Measurements from ENCODE around the gene L1CAM. TPM values are rescaled to one million over a fixed set of nuclear protein-coding genes. Genes with fewer than 3 reads are reported as not detected.
A peak's percentile ranks its signal among the peaks of the same experiment; 100 is the strongest.

Gene L1CAM
- total RNA-seq, 1 donor from 2014 or later, result 16.6 TPM

GRCh38 chrX:153902385-153902784 lies 16.4 kb upstream of the L1CAM start:
- no peak overlapping the region for H3K4me3 Mint-ChIP-seq (ENCODE audit: unreplicated experiment)
- peaks cover 5% of the 10 kb centered on the region for H3K9me3 Mint-ChIP-seq (ENCODE audit: unreplicated experiment)
- peaks cover 2% of the 10 kb centered on the region for H3K36me3 Mint-ChIP-seq (ENCODE audit: unreplicated experiment)
- no peaks in the 10 kb centered on the region for H3K27me3 Mint-ChIP-seq (ENCODE audit: unreplicated experiment)
- H3K4me1 Mint-ChIP-seq (ENCODE audit: unreplicated experiment), result peaks cover 31% of the 10 kb centered on the region
- no peak for TF ChIP-seq CTCF (IDR thresholded peaks at IDR 0.05)
- no peak for DNase-seq (ENCODE audit: extremely low spot score, unreplicated experiment)
- H3K27ac Mint-ChIP-seq (ENCODE audit: unreplicated experiment), result no peak overlapping the region

GRCh38 chrX:153901753-153902140 lies 15.8 kb upstream of the L1CAM start:
- Mint-ChIP-seq H3K27me3 (ENCODE audit: unreplicated experiment) (no peaks in the 10 kb centered on the region), H3K4me3 (ENCODE audit: unreplicated experiment) (no peak overlapping the region), H3K27ac (ENCODE audit: unreplicated experiment) (peak overlapping the region; percentile 81), H3K9me3 (ENCODE audit: unreplicated experiment) (peaks cover 5% of the 10 kb centered on the region), H3K4me1 (ENCODE audit: unreplicated experiment) (peaks cover 31% of the 10 kb centered on the region), H3K36me3 (ENCODE audit: unreplicated experiment) (peaks cover 2% of the 10 kb centered on the region)
- DNase-seq (ENCODE audit: extremely low spot score, unreplicated experiment), result no peak
- no peak for TF ChIP-seq CTCF (IDR thresholded peaks at IDR 0.05)

GRCh38 chrX:153900831-153901752 lies 15.1 kb upstream of the L1CAM start:
- DNase-seq (ENCODE audit: extremely low spot score, unreplicated experiment), result no peak
- peak overlapping the region; percentile 81 for H3K27ac Mint-ChIP-seq (ENCODE audit: unreplicated experiment)
- TF ChIP-seq CTCF (IDR thresholded peaks at IDR 0.05), result no peak
- H3K9me3 Mint-ChIP-seq (ENCODE audit: unreplicated experiment), result peaks cover 5% of the 10 kb centered on the region
- H3K27me3 Mint-ChIP-seq (ENCODE audit: unreplicated experiment), result no peaks in the 10 kb centered on the region
- no peak overlapping the region for H3K4me3 Mint-ChIP-seq (ENCODE audit: unreplicated experiment)
- peaks cover 2% of the 10 kb centered on the region for H3K36me3 Mint-ChIP-seq (ENCODE audit: unreplicated experiment)
- peaks cover 31% of the 10 kb centered on the region for H3K4me1 Mint-ChIP-seq (ENCODE audit: unreplicated experiment)

GRCh38 chrX:153897899-153898298 lies 11.9 kb upstream of the L1CAM start:
- TF ChIP-seq CTCF (IDR thresholded peaks at IDR 0.05), result no peak
- H3K4me1 Mint-ChIP-seq (ENCODE audit: unreplicated experiment), result peaks cover 28% of the 10 kb centered on the region
- no peak for DNase-seq (ENCODE audit: extremely low spot score, unreplicated experiment)
- H3K36me3 Mint-ChIP-seq (ENCODE audit: unreplicated experiment), result peaks cover 2% of the 10 kb centered on the region
- H3K27ac Mint-ChIP-seq (ENCODE audit: unreplicated experiment), result no peak overlapping the region
- H3K9me3 Mint-ChIP-seq (ENCODE audit: unreplicated experiment), result peaks cover 5% of the 10 kb centered on the region
- no peak overlapping the region for H3K4me3 Mint-ChIP-seq (ENCODE audit: unreplicated experiment)
- H3K27me3 Mint-ChIP-seq (ENCODE audit: unreplicated experiment), result no peaks in the 10 kb centered on the region

- H3K27me3 Mint-ChIP-seq (ENCODE audit: unreplicated experiment), result peaks cover 9% of the 10 kb centered on the region
- peaks cover 12% of the 10 kb centered on the region for H3K4me1 Mint-ChIP-seq (ENCODE audit: unreplicated experiment)
- H3K36me3 Mint-ChIP-seq (ENCODE audit: unreplicated experiment), result no peaks in the 10 kb centered on the region
- no peak overlapping the region for H3K4me3 Mint-ChIP-seq (ENCODE audit: unreplicated experiment)
- no peak overlapping the region for H3K27ac Mint-ChIP-seq (ENCODE audit: unreplicated experiment)
- no peaks in the 10 kb centered on the region for H3K9me3 Mint-ChIP-seq (ENCODE audit: unreplicated experiment)
- TF ChIP-seq CTCF (IDR thresholded peaks at IDR 0.05), result no peak
- DNase-seq (ENCODE audit: extremely low spot score, unreplicated experiment), result no peak
Observed at GRCh38 chrX:153889123-153889522, 3.1 kb upstream of the L1CAM start.

Measured in osteocyte (in vitro differentiated cells).